ENCODE data around the gene NPLOC4.

The NPLOC4 gene

GRCh38 chr17:81526662-81527571, 110.0 kb downstream of the NPLOC4 start:
- POLR2A ChIA-PET (ENCODE audit: low non-redundant PET): no interaction called here
- TF ChIP-seq CTCF (conservative IDR thresholded peaks at IDR 0.05; ENCODE audit: low read depth): no peak
- DNase-seq (ENCODE audit: low spot score): no peak
- CTCF ChIA-PET: no interaction called here
- H3K27ac ChIP-seq: no peak overlapping the region

- ChIA-PET POLR2A (ENCODE audit: low non-redundant PET) (interaction anchor here (0.6 kb wide), 1 partner anchor 302 kb away, joined by 3 read pairs; the partner anchor contains the start of gene CEP131), CTCF (no interaction called here)
- no peak for TF ChIP-seq CTCF (conservative IDR thresholded peaks at IDR 0.05; ENCODE audit: low read depth)
These were observed 112.1 kb downstream of the NPLOC4 start for GRCh38 chr17:81524865-81525159.

GRCh38 chr17:81524039-81524864, 112.7 kb downstream of the NPLOC4 start:
- POLR2A ChIA-PET (ENCODE audit: low non-redundant PET): no interaction called here
- DNase-seq (ENCODE audit: low spot score): no peak
- TF ChIP-seq CTCF (conservative IDR thresholded peaks at IDR 0.05; ENCODE audit: low read depth): no peak
- CTCF ChIA-PET: no interaction called here
- peak overlapping the region; percentile 59 for H3K27ac ChIP-seq

More at GRCh38 chr17:81524865-81525159, 112.1 kb downstream of the NPLOC4 start:
- DNase-seq (ENCODE audit: low spot score): no peak
- H3K27ac ChIP-seq: no peak overlapping the region

- no peak for TF ChIP-seq CTCF (conservative IDR thresholded peaks at IDR 0.05; ENCODE audit: low read depth)
- POLR2A ChIA-PET (ENCODE audit: low non-redundant PET): no interaction called here
- CTCF ChIA-PET: no interaction called here
- peak overlapping the region; percentile 59 for H3K27ac ChIP-seq
- DNase-seq (ENCODE audit: low spot score): peak; percentile 28
These were observed 113.4 kb downstream of the NPLOC4 start for GRCh38 chr17:81523402-81524038.

GRCh38 chr17:81522491-81523401, 114.2 kb downstream of the NPLOC4 start:
- no peak for TF ChIP-seq CTCF (conservative IDR thresholded peaks at IDR 0.05; ENCODE audit: low read depth)
- ChIA-PET CTCF (interaction anchor here (0.7 kb wide), 1 partner anchor 22 kb away, joined by 4 read pairs; no protein-coding TSS in a partner anchor), POLR2A (ENCODE audit: low non-redundant PET) (no interaction called here)
- H3K27ac ChIP-seq: peak overlapping the region; percentile 59
- DNase-seq (ENCODE audit: low spot score): no peak
